Esophagus muscularis mucosa (tissue), 3 donors: Measurements from ENCODE around the gene CLCA1.

Experiments used
- POLR2A ChIP-seq: fragments of 450-650 bp; IDR thresholded peaks from one replicate; pipeline ENCODE4 v1.6.1; 2017; ENCODE audit warnings: antibody characterized with exemption, moderate library complexity, mild to moderate bottlenecking, low read depth
- TF ChIP-seq, protein P1 (sequence below), 3 experiments: fragments of 200-600 bp in 2 of 3; fragments of 450-650 bp in 1 of 3; sonication (generic) in 2 of 3; IDR thresholded peaks; one replicate each; pipeline ENCODE4 v1.5.1; 2017 to 2019; ENCODE audit warnings: antibody characterized with exemption in 3 of 3, mild to moderate bottlenecking in 2 of 3, moderate library complexity in 1 of 3

DNA sequence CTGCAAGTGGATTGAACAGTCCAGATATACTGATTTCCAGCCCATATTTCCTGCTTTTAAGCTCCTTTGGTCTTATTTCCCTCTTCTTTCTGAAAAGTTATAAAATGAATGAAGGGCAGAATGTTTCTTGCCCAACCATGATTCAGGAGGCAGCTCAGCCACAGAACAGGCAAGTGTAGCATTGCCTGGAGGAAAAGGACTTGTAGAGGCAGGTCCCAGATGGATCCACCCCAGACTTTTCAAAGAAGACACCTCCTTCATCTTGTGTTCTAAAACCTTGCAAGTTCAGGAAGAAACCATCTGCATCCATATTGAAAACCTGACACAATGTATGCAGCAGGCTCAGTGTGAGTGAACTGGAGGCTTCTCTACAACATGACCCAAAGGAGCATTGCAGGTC is 44.9 kb upstream of the CLCA1 start, which contains the start of gene CLCA2:
- TF ChIP-seq, protein P1, sequence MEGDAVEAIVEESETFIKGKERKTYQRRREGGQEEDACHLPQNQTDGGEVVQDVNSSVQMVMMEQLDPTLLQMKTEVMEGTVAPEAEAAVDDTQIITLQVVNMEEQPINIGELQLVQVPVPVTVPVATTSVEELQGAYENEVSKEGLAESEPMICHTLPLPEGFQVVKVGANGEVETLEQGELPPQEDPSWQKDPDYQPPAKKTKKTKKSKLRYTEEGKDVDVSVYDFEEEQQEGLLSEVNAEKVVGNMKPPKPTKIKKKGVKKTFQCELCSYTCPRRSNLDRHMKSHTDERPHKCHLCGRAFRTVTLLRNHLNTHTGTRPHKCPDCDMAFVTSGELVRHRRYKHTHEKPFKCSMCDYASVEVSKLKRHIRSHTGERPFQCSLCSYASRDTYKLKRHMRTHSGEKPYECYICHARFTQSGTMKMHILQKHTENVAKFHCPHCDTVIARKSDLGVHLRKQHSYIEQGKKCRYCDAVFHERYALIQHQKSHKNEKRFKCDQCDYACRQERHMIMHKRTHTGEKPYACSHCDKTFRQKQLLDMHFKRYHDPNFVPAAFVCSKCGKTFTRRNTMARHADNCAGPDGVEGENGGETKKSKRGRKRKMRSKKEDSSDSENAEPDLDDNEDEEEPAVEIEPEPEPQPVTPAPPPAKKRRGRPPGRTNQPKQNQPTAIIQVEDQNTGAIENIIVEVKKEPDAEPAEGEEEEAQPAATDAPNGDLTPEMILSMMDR (IDR thresholded peaks at IDR 0.05) = no peak
- no peak for TF ChIP-seq POLR2A
